Ectodermal cell (in vitro differentiated cells): ENCODE data around the gene TMEM259.

ENCODE experiments used
- H3K27ac ChIP-seq: 2 replicates; pipeline ENCODE4 v1.7.0; 2013; ENCODE audit warnings: mild to moderate bottlenecking, low read depth, low read length; ENCODE audit not compliant: insufficient read depth, poor library complexity, severe bottlenecking
- H3K27me3 ChIP-seq: 2 replicates; pipeline ENCODE4 v1.7.0; 2013; ENCODE audit warnings: mild to moderate bottlenecking, low read length; ENCODE audit not compliant: insufficient read depth, control insufficient read depth, poor library complexity, severe bottlenecking
- H3K36me3 ChIP-seq: one replicate; pipeline ENCODE4 v1.7.0; 2013; ENCODE audit warnings: low read length; ENCODE audit not compliant: control insufficient read depth, insufficient read depth
- H3K4me1 ChIP-seq: one replicate; pipeline ENCODE4 v1.7.0; 2013; ENCODE audit warnings: low read length; ENCODE audit not compliant: control insufficient read depth, insufficient read depth
- H3K4me3 ChIP-seq: 2 replicates; pipeline ENCODE4 v1.7.0; 2013; ENCODE audit warnings: low read depth, low read length, control low read depth; ENCODE audit not compliant: insufficient read depth
- H3K9me3 ChIP-seq: 2 replicates; pipeline ENCODE4 v1.7.0; 2013; ENCODE audit warnings: mild to moderate bottlenecking, low read length, moderate library complexity; ENCODE audit not compliant: control insufficient read depth
- WGBS, 2 experiments: methylation state at CpG; one replicate each; pipeline ENCODE4 v1.1.7; 2013; ENCODE audit warnings: missing lambda C conversion rate in 2 of 2; 5-methylcytosine and 5-hydroxymethylcytosine counted together

Gene TMEM259

DNA sequence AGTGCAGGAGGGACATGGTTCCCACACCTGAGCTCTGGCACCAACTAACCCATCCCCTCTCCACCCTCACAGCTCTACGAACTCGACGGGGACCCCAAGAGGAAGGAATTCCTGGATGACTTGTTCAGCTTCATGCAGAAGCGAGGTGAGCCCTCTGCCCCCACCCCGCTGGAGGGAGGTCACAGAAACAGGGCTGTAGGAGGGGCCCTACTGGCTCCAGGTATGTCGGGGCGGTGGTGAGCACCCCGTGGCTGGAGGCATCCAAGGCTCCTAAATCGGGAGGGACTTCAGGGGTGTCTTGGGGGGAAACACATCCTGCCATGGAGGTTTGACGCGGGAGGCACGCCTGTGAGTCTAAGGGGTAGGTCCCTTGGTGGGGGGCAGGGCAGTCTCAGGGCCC, 60.9 kb downstream of the TMEM259 start:
- Histone ChIP-seq H3K27me3 (no peaks in the 10 kb centered on the region), H3K27ac (no peak overlapping the region), H3K4me1 (peaks cover 33% of the 10 kb centered on the region), H3K4me3 (no peak overlapping the region), H3K9me3 (no peaks in the 10 kb centered on the region), H3K36me3 (peaks cover 11% of the 10 kb centered on the region)
- 62 to 64% methylated on average over 12 of the region's 12 CpGs for WGBS, 2 experiments
